ENCODE data around the gene INTS1. TPM values are rescaled to one million over a fixed set of nuclear protein-coding genes. Genes with fewer than 3 reads are reported as not detected.

The INTS1 gene
- total RNA-seq, 4 donors from 2014 or later: 44.3 to 108 (median 78.8) TPM

GRCh38 chr7:1514995-1515401 lies 10.8 kb upstream of the INTS1 start:
- ATAC-seq (no peak), DNase-seq (no peak)
- H3K36me3 ChIP-seq: no peaks in the 10 kb centered on the region
- peaks cover 10 to 21% of the 10 kb centered on the region in 2 donors for H3K4me1 ChIP-seq
- H3K27ac ChIP-seq: peak overlapping the region; percentile 98 to 100 (median 100)
- intact Hi-C loops (cut with DNase I; ENCODE audit: low total_unique reads): no loop called here
- H3K9me3 ChIP-seq: no peaks in the 10 kb centered on the region
- H3K4me3 ChIP-seq: no peak overlapping the region
- in situ Hi-C loops (cut with MboI; ENCODE audit: low sequenced_read_pairs in 4 of 4): loop anchor here in 1 of 4 donors (5.0 kb wide), 1 partner anchor 52 kb away; no protein-coding TSS in a partner anchor
- TF ChIP-seq POLR2A (IDR thresholded peaks at IDR 0.05): no peak
- H3K27me3 ChIP-seq: no peaks in the 10 kb centered on the region

GRCh38 chr7:1514407-1514806 lies 10.2 kb upstream of the INTS1 start:
- no peak overlapping the region for H3K4me3 ChIP-seq
- no peaks in the 10 kb centered on the region for H3K36me3 ChIP-seq
- peak overlapping the region; percentile 98 to 100 (median 100) for H3K27ac ChIP-seq
- peaks cover 10 to 21% of the 10 kb centered on the region in 2 donors for H3K4me1 ChIP-seq
- no peaks in the 10 kb centered on the region for H3K27me3 ChIP-seq
- in situ Hi-C loops (cut with MboI; ENCODE audit: low sequenced_read_pairs in 4 of 4): loop anchor here in 1 of 4 donors (5.0 kb wide), 1 partner anchor 53 kb away; no protein-coding TSS in a partner anchor
- TF ChIP-seq POLR2A (IDR thresholded peaks at IDR 0.05): no peak
- TF ChIP-seq CTCF (IDR thresholded peaks at IDR 0.05 in 4 of 5, conservative IDR thresholded peaks at IDR 0.05 in 1 of 5): no peak
- no peak for ATAC-seq
- no peak for DNase-seq
- no peaks in the 10 kb centered on the region for H3K9me3 ChIP-seq
- intact Hi-C loops (cut with DNase I; ENCODE audit: low total_unique reads): no loop called here

GRCh38 chr7:1513657-1514095 lies 9.5 kb upstream of the INTS1 start:
- in situ Hi-C loops (cut with MboI; ENCODE audit: low sequenced_read_pairs in 4 of 4) (loop anchor here in 1 of 4 donors (5.0 kb wide), 1 partner anchor 54 kb away; no protein-coding TSS in a partner anchor), intact Hi-C loops (cut with DNase I; ENCODE audit: low total_unique reads) (loop anchor here (1.0 to 2.0 kb wide), 2 partner anchors 17 to 43 kb away; partner anchors contain the start of genes MAFK and TMEM184A)
- H3K4me3 ChIP-seq: peak overlapping the region; percentile 40 to 48 (median 42)
- no peaks in the 10 kb centered on the region for H3K36me3 ChIP-seq
- ATAC-seq (peak; percentile 86 to 91), DNase-seq (peak; percentile 84)
- H3K9me3 ChIP-seq: no peaks in the 10 kb centered on the region
- H3K27ac ChIP-seq: peak overlapping the region; percentile 98 to 100 (median 100)
- TF ChIP-seq POLR2A (IDR thresholded peaks at IDR 0.05) (peak in 1 of 2 donors; percentile 53), CTCF (IDR thresholded peaks at IDR 0.05 in 4 of 5, conservative IDR thresholded peaks at IDR 0.05 in 1 of 5) (no peak)
- peaks cover 10 to 21% of the 10 kb centered on the region in 2 donors for H3K4me1 ChIP-seq
- no peaks in the 10 kb centered on the region for H3K27me3 ChIP-seq

GRCh38 chr7:1512781-1513656 lies 8.8 kb upstream of the INTS1 start:
- no peaks in the 10 kb centered on the region for H3K36me3 ChIP-seq
- TF ChIP-seq POLR2A (IDR thresholded peaks at IDR 0.05) (peak; percentile 62 to 67), CTCF (IDR thresholded peaks at IDR 0.05 in 4 of 5, conservative IDR thresholded peaks at IDR 0.05 in 1 of 5) (no peak)
- intact Hi-C loops (cut with DNase I; ENCODE audit: low total_unique reads) (loop anchor here (1.0 to 2.0 kb wide), 2 partner anchors 17 to 44 kb away; partner anchors contain the start of genes MAFK and TMEM184A), in situ Hi-C loops (cut with MboI; ENCODE audit: low sequenced_read_pairs in 4 of 4) (loop anchor here in 1 of 4 donors (5.0 kb wide), 1 partner anchor 54 kb away; no protein-coding TSS in a partner anchor)
- H3K27me3 ChIP-seq: no peaks in the 10 kb centered on the region
- H3K4me3 ChIP-seq: peak overlapping the region; percentile 40 to 48 (median 42)
- peaks cover 10 to 21% of the 10 kb centered on the region in 2 donors for H3K4me1 ChIP-seq
- H3K9me3 ChIP-seq: no peaks in the 10 kb centered on the region
- peak overlapping the region; percentile 98 to 100 (median 100) for H3K27ac ChIP-seq
- peak; percentile 95 to 96 for ATAC-seq
- DNase-seq: peak; percentile 92 to 96

All from gastrocnemius medialis (tissue), 4 donors.